Endothelial cell of umbilical vein (primary cell): ENCODE measurements around the gene CAMKMT. TPM values are rescaled to one million over a fixed set of nuclear protein-coding genes. Genes with fewer than 3 reads are reported as not detected.

Experiments
- BruUV-seq: library from RNA; stranded (reverse); fragments of 400-500 nt; replicated peaks from 2 replicates; lab custom pipeline; 2021; lab: Mats Ljungman, UMichigan
- CTCF ChIA-PET: fragments of 300-600, 350-600 bp; sonication (Branson Sonifier 250); formaldehyde crosslinking; loops from one replicate; lab custom pipeline; 2021; ENCODE audit warnings: antibody characterized with exemption, inconsistent platforms; lab: Charles Lee
- POLR2A ChIA-PET: fragments of 300-600, 350-600 bp; sonication (Branson Sonifier 250); formaldehyde crosslinking; loops from one replicate; lab custom pipeline; 2021; ENCODE audit warnings: antibody characterized with exemption, inconsistent platforms; lab: Charles Lee
- DNase-seq: peaks from one replicate; pipeline ENCODE4 v3.0.0-alpha.2; 2011; ENCODE audit warnings: low read depth, low spot score
- FAIRE-seq: peaks from 2 replicates; lab custom pipeline; 2011; peaks lifted over from hg19 to GRCh38; lab: Jason Lieb, UNC
- H2AFZ ChIP-seq: 2 replicates; pipeline ENCODE4 v1.6.0; 2012; ENCODE audit warnings: low read depth, low read length, control low read depth, inconsistent platforms
- H3K27ac ChIP-seq: 2 replicates; pipeline ENCODE4 v1.5.1; 2011; ENCODE audit warnings: low read depth, mild to moderate bottlenecking, control low read depth, low read length, moderate library complexity; ENCODE audit not compliant: insufficient read depth
- H3K27me3 ChIP-seq, 2 experiments: 2 replicates each; pipeline versions ENCODE4 v1.6.0 to v1.6.1; 2011; ENCODE audit warnings: low read length in 2 of 2, mixed read lengths in 1 of 2; ENCODE audit not compliant: control insufficient read depth in 2 of 2, insufficient read depth in 2 of 2
- H3K36me3 ChIP-seq, 2 experiments: 2 replicates in 1 of 2; 3 replicates in 1 of 2; pipeline ENCODE4 v1.5.1; 2011; ENCODE audit warnings: low read length in 2 of 2, mild to moderate bottlenecking in 1 of 2, moderate library complexity in 1 of 2; ENCODE audit not compliant: control insufficient read depth in 2 of 2, insufficient read depth in 2 of 2; ENCODE audit errors: extremely low read depth in 1 of 2
- H3K4me1 ChIP-seq: 3 replicates; pipeline ENCODE4 v1.5.1; 2011; ENCODE audit warnings: mild to moderate bottlenecking, low read length; ENCODE audit not compliant: control insufficient read depth, insufficient read depth; ENCODE audit errors: extremely low read depth
- H3K4me2 ChIP-seq: 2 replicates; pipeline ENCODE4 v1.6.1; 2011; ENCODE audit warnings: low read length, control low read depth, mixed read lengths; ENCODE audit not compliant: insufficient read depth
- H3K4me3 ChIP-seq, 3 experiments: fragments of 200-600 bp in 1 of 3; sonication (generic), shearing (Covaris generic) in 1 of 3; replicated peaks in 1 of 3; 2 replicates each; pipeline ENCODE4 v1.5.1; 2011 to 2016; ENCODE audit warnings: control low read depth in 3 of 3, low read length in 3 of 3, mild to moderate bottlenecking in 2 of 3, inconsistent platforms in 1 of 3, low read depth in 1 of 3, moderate library complexity in 1 of 3; ENCODE audit not compliant: insufficient read depth in 1 of 3
- H3K79me2 ChIP-seq: 2 replicates; pipeline ENCODE4 v1.6.0; 2012; ENCODE audit warnings: low read length, inconsistent platforms; ENCODE audit not compliant: control insufficient read depth, insufficient read depth
- H3K9ac ChIP-seq: replicated peaks from 2 replicates; pipeline ENCODE3; 2011; ENCODE audit warnings: low read length, control low read depth; ENCODE audit not compliant: insufficient read depth; ENCODE audit errors: extremely low read depth
- H3K9me1 ChIP-seq: replicated peaks from 3 replicates; pipeline ENCODE4 v1.6.0; 2011; ENCODE audit warnings: mild to moderate bottlenecking, low read length; ENCODE audit not compliant: control insufficient read depth, insufficient read depth; ENCODE audit errors: extremely low read depth
- H3K9me3 ChIP-seq: replicated peaks from 2 replicates; pipeline ENCODE4 v1.5.1; 2012; ENCODE audit warnings: low read length, inconsistent platforms; ENCODE audit not compliant: control insufficient read depth, insufficient read depth
- H4K20me1 ChIP-seq: replicated peaks from 2 replicates; pipeline ENCODE3; 2011; ENCODE audit warnings: mild to moderate bottlenecking, low read length; ENCODE audit not compliant: control insufficient read depth, insufficient read depth; ENCODE audit errors: extremely low read depth
- EZH2 ChIP-seq: IDR thresholded peaks from 2 replicates; pipeline ENCODE4 v1.6.1; 2012; ENCODE audit warnings: borderline replicate concordance, low read depth, mild to moderate bottlenecking, moderate library complexity, low read length, inconsistent platforms; ENCODE audit not compliant: severe bottlenecking
- FOS ChIP-seq: IDR thresholded peaks from 2 replicates; pipeline ENCODE4 v1.6.1; 2011; ENCODE audit warnings: mild to moderate bottlenecking, low read length, moderate library complexity, borderline replicate concordance; ENCODE audit not compliant: insufficient read depth
- GATA2 ChIP-seq: IDR thresholded peaks from 2 replicates; pipeline ENCODE4 v1.7.0; 2011; ENCODE audit warnings: low read depth, mild to moderate bottlenecking, moderate library complexity, mixed read lengths, low read length; ENCODE audit not compliant: insufficient read length, insufficient read depth
- JUN ChIP-seq: IDR thresholded peaks from 2 replicates; pipeline ENCODE4 v1.6.1; 2011; ENCODE audit warnings: borderline replicate concordance, low read depth; ENCODE audit not compliant: insufficient read length, insufficient read depth
- MAX ChIP-seq: IDR thresholded peaks from 2 replicates; pipeline ENCODE4 v1.6.1; 2011; ENCODE audit not compliant: insufficient read depth, insufficient read length
- MYC ChIP-seq: IDR thresholded peaks from one replicate; pipeline ENCODE4 v1.6.1; 2011; ENCODE audit warnings: mild to moderate bottlenecking, low read depth, low read length
- POLR2A ChIP-seq: IDR thresholded peaks from 2 replicates; pipeline ENCODE4 v1.6.1; 2012; ENCODE audit warnings: low read depth, mild to moderate bottlenecking, control low read depth, low read length
- dilution Hi-C: fragments of 300-500 bp; cut with MboI; formaldehyde crosslinking; loops from one replicate; pipeline ENCODE4 v1.15.0; 2019; ENCODE audit warnings: low sequenced_read_pairs; ENCODE audit not compliant: extremely low pct_ligation_motif_present
- intact Hi-C: fragments of 100-400 bp; cut with micrococcal nuclease; formaldehyde crosslinking; loops from one replicate; pipeline ENCODE4 v1.10.0; 2022
- polyA plus RNA-seq, 4 experiments: library from polyadenylated mRNA; depleted of rRNA in 3 of 4; stranded (reverse) in 3 of 4; unstranded in 1 of 4; fragments of >200 nt; gene quantifications; 2 replicates each; pipeline versions ENCODE4 v1.2.1 to v1.2.3, GENCODE V29; 2011 to 2012; ENCODE audit warnings: missing spikeins in 1 of 4
- total RNA-seq: library from RNA; stranded (reverse); gene quantifications from 2 replicates; pipeline ENCODE4 v1.2.3, GENCODE V29; 2021

Gene CAMKMT
- total and polyA plus RNA-seq, 2 donors (not counting 3 experiments of a cell fraction or from before 2014, with no cell fraction given), result 4.1 to 10.7 TPM

DNA sequence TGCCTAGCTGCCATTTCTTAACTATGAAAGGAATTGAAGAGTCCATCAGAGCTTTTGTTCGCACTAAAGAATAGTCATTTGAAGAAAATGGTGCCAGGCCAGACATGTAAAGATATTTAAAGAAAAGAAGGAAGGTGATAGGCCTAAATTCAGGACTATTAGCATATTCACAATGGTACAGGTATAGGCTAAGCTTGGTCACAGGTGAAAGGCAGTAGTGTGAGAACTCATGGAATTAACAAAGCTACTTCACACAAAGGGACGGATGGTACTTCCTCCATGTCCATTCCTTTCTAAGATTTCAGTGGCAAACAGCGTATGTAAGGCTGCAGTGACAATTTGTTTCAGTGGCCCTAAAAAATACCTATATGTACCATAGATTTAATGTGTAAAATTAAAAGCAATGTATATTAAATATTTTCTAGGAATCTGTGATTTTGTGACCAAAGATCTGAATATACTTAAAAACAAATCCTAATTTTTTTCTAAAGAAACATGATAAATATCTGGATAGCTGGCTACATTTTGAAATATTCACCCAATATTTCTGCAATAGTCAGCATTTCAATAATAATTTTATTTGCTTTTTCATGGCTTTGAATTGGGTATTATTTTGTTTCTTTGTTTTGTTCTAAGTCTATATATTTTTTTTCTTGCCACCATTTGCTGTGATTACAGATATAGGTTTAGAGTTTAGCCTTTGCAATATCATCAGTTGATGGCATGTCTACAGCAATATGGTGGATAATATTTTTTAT, 116.1 kb downstream of the CAMKMT start:
- Histone ChIP-seq H3K9ac (no peak overlapping the region), H3K4me1 (no peaks in the 10 kb centered on the region), H2AFZ (no peak overlapping the region), H3K27me3 (no peaks in the 10 kb centered on the region), H3K4me2 (no peak overlapping the region), H3K9me3 (no peaks in the 10 kb centered on the region), H3K36me3 (no peaks in the 10 kb centered on the region), H3K4me3 (no peak overlapping the region), H3K79me2 (no peaks in the 10 kb centered on the region), H3K9me1 (no peaks in the 10 kb centered on the region), H3K27ac (no peak overlapping the region), H4K20me1 (no peaks in the 10 kb centered on the region)
- FAIRE-seq, result no peak
- ChIA-PET CTCF (interaction anchor here (0.8 to 5.4 kb wide), 12 partner anchors 9 to 478 kb away, joined by 3 to 172 read pairs (median 6); no protein-coding TSS in a partner anchor), POLR2A (no interaction called here)
- dilution Hi-C loops (no loop called here), intact Hi-C loops (no loop called here)
- no TSS peak for BruUV-seq
- DNase-seq, result no peak
- TF ChIP-seq JUN (no peak), MYC (no peak), FOS (no peak), MAX (no peak), POLR2A (no peak), EZH2 (no peak), GATA2 (no peak)
